ENCODE measurements around the gene KCNMA1.

DNA sequence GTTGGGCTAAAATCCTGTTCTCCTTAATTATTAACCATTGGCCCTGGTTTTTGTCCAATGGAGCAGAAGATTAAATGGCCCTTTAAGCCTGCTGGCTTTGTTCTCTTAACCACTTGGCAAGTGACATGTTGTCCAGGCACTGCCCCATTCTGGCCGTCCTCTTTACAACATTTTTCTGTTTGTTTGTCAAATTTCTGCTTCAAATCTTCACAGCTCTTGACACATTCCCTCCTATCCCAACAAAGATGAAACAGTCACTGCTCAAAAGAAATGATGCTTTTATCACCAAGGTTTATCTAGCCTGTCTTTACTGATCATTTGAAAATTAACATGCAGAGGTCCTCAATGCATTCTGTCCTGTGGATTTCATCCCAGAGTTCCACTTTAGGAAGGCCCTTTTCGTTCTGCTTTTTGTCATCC is 700.4 kb downstream of the KCNMA1 start:
- TF ChIP-seq POLR2AphosphoS5 (IDR thresholded peaks at IDR 0.05), result no peak
- TF ChIP-seq, protein P1, sequence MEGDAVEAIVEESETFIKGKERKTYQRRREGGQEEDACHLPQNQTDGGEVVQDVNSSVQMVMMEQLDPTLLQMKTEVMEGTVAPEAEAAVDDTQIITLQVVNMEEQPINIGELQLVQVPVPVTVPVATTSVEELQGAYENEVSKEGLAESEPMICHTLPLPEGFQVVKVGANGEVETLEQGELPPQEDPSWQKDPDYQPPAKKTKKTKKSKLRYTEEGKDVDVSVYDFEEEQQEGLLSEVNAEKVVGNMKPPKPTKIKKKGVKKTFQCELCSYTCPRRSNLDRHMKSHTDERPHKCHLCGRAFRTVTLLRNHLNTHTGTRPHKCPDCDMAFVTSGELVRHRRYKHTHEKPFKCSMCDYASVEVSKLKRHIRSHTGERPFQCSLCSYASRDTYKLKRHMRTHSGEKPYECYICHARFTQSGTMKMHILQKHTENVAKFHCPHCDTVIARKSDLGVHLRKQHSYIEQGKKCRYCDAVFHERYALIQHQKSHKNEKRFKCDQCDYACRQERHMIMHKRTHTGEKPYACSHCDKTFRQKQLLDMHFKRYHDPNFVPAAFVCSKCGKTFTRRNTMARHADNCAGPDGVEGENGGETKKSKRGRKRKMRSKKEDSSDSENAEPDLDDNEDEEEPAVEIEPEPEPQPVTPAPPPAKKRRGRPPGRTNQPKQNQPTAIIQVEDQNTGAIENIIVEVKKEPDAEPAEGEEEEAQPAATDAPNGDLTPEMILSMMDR (IDR thresholded peaks at IDR 0.05), result no peak
